HCT116 (cell line): ENCODE data around the gene EOMES.

Experiments
- CBX3 ChIP-seq: IDR thresholded peaks from 2 replicates; pipeline ENCODE4 v1.6.1; 2012; ENCODE audit warnings: low read depth
- CEBPB ChIP-seq: IDR thresholded peaks from 2 replicates; pipeline ENCODE4 v1.6.1; 2012; ENCODE audit warnings: low read depth
- EZH2 ChIP-seq: fragments of 200-600 bp; sonication (generic); IDR thresholded peaks from 2 replicates; pipeline ENCODE4 v1.6.1; 2017; ENCODE audit warnings: antibody characterized with exemption, mixed run types
- JUND ChIP-seq: IDR thresholded peaks from 2 replicates; pipeline ENCODE4 v1.6.1; 2012
- POLR2A ChIP-seq: IDR thresholded peaks from 2 replicates; pipeline ENCODE4 v1.7.0; 2011; ENCODE audit warnings: borderline replicate concordance; ENCODE audit not compliant: insufficient read depth, insufficient read length; ENCODE audit errors: extremely low read depth
- POLR2AphosphoS5 ChIP-seq: IDR thresholded peaks from 2 replicates; pipeline ENCODE4 v1.6.1; 2011; ENCODE audit warnings: mild to moderate bottlenecking, low read depth, low read length, moderate library complexity
- SIN3A ChIP-seq: IDR thresholded peaks from 2 replicates; pipeline ENCODE4 v1.6.1; 2012; ENCODE audit warnings: low read depth
- SP1 ChIP-seq: IDR thresholded peaks from 2 replicates; pipeline ENCODE4 v1.6.1; 2012; ENCODE audit warnings: low read depth
- YY1 ChIP-seq: IDR thresholded peaks from 2 replicates; pipeline ENCODE4 v1.6.1; 2011; ENCODE audit warnings: low read length, low read depth, moderate library complexity, mild to moderate bottlenecking; ENCODE audit not compliant: insufficient replicate concordance; ENCODE audit errors: extremely low read depth
- ZFX ChIP-seq: fragments of 450-650 bp; IDR thresholded peaks from 2 replicates; pipeline ENCODE4 v1.6.1; 2017
- TF ChIP-seq, protein P1 (sequence below), 3 experiments: fragments of 200-600 bp in 1 of 3; sonication (generic) in 1 of 3; IDR thresholded peaks in 2 of 3; conservative IDR thresholded peaks in 1 of 3; 2 replicates each; pipeline ENCODE4 v1.5.1; 2012 to 2017; ENCODE audit warnings: low read depth in 2 of 3, low read length in 2 of 3, antibody characterized with exemption in 1 of 3, borderline replicate concordance in 1 of 3, control low read depth in 1 of 3, mild to moderate bottlenecking in 1 of 3, mixed read lengths in 1 of 3, mixed run types in 1 of 3, moderate library complexity in 1 of 3; ENCODE audit not compliant: insufficient read depth in 1 of 3
- TF ChIP-seq, protein P2 (sequence below): IDR thresholded peaks from 2 replicates; pipeline ENCODE4 v1.6.1; 2011; ENCODE audit warnings: mild to moderate bottlenecking, low read length, moderate library complexity; ENCODE audit not compliant: insufficient replicate concordance; ENCODE audit errors: extremely low read depth
- TF ChIP-seq, protein P3 (sequence below): IDR thresholded peaks from 2 replicates; pipeline ENCODE4 v1.6.1; 2012; ENCODE audit warnings: low read depth

DNA sequence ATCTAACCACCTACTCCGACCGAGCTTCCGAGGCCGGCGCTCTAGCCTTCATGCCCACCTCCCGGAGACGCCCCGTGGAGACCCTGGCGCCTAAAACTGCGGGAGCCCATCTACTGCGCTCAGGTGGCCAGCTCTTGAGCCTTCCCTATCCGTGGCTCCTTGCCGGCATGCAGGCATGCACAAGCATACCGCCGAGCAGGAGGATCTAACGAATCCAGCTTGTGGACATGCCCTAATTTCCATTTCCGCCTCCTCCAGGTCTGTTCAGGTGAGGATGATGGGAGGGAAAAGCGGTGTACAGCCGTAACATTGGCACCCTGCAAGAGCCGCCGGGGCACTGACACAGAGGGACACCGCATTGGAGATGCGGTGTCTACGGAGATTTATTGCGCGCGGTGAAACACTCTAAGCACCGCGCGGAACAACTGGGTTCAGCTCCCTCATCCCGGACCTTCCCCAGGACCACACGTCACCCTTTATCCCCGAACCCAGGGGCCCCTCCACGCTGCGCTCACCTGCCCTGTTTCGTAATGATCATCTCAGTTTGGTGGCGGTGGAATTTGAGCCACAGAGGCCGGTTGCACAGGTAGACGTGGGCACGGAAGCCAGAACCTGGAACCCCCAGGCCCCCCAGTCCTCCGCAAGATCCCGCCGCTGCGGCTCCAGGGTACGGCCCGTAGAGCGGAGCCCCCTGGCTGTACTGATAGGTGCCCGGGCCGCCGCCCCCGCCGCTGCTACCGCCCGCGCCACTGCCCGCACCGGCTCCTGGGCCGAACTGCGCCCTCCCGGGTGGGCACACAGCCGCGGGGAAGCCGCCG, 1.0 kb downstream of the EOMES start:
- TF ChIP-seq, protein P1, sequence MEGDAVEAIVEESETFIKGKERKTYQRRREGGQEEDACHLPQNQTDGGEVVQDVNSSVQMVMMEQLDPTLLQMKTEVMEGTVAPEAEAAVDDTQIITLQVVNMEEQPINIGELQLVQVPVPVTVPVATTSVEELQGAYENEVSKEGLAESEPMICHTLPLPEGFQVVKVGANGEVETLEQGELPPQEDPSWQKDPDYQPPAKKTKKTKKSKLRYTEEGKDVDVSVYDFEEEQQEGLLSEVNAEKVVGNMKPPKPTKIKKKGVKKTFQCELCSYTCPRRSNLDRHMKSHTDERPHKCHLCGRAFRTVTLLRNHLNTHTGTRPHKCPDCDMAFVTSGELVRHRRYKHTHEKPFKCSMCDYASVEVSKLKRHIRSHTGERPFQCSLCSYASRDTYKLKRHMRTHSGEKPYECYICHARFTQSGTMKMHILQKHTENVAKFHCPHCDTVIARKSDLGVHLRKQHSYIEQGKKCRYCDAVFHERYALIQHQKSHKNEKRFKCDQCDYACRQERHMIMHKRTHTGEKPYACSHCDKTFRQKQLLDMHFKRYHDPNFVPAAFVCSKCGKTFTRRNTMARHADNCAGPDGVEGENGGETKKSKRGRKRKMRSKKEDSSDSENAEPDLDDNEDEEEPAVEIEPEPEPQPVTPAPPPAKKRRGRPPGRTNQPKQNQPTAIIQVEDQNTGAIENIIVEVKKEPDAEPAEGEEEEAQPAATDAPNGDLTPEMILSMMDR (IDR thresholded peaks at IDR 0.05 in 2 of 3, conservative IDR thresholded peaks at IDR 0.05 in 1 of 3; ENCODE audit: borderline replicate concordance in 1 of 3, insufficient read depth in 1 of 3, low read depth in 2 of 3, low read length in 2 of 3): peak in 1 of 3 experiments; percentile 63; a peak in 2 of 6 replicates
- TF ChIP-seq POLR2AphosphoS5: no peak
- no peak for TF ChIP-seq YY1
- TF ChIP-seq CBX3: no peak
- TF ChIP-seq ZFX: peak; percentile 29; the same call in 1 of the 2 replicates
- TF ChIP-seq POLR2A: no peak
- no peak for TF ChIP-seq JUND
- TF ChIP-seq CEBPB: no peak
- TF ChIP-seq EZH2: no peak
- no peak for TF ChIP-seq SIN3A
- TF ChIP-seq, protein P2, sequence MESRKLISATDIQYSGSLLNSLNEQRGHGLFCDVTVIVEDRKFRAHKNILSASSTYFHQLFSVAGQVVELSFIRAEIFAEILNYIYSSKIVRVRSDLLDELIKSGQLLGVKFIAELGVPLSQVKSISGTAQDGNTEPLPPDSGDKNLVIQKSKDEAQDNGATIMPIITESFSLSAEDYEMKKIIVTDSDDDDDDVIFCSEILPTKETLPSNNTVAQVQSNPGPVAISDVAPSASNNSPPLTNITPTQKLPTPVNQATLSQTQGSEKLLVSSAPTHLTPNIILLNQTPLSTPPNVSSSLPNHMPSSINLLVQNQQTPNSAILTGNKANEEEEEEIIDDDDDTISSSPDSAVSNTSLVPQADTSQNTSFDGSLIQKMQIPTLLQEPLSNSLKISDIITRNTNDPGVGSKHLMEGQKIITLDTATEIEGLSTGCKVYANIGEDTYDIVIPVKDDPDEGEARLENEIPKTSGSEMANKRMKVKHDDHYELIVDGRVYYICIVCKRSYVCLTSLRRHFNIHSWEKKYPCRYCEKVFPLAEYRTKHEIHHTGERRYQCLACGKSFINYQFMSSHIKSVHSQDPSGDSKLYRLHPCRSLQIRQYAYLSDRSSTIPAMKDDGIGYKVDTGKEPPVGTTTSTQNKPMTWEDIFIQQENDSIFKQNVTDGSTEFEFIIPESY: no peak
- no peak for TF ChIP-seq SP1
- TF ChIP-seq, protein P3, sequence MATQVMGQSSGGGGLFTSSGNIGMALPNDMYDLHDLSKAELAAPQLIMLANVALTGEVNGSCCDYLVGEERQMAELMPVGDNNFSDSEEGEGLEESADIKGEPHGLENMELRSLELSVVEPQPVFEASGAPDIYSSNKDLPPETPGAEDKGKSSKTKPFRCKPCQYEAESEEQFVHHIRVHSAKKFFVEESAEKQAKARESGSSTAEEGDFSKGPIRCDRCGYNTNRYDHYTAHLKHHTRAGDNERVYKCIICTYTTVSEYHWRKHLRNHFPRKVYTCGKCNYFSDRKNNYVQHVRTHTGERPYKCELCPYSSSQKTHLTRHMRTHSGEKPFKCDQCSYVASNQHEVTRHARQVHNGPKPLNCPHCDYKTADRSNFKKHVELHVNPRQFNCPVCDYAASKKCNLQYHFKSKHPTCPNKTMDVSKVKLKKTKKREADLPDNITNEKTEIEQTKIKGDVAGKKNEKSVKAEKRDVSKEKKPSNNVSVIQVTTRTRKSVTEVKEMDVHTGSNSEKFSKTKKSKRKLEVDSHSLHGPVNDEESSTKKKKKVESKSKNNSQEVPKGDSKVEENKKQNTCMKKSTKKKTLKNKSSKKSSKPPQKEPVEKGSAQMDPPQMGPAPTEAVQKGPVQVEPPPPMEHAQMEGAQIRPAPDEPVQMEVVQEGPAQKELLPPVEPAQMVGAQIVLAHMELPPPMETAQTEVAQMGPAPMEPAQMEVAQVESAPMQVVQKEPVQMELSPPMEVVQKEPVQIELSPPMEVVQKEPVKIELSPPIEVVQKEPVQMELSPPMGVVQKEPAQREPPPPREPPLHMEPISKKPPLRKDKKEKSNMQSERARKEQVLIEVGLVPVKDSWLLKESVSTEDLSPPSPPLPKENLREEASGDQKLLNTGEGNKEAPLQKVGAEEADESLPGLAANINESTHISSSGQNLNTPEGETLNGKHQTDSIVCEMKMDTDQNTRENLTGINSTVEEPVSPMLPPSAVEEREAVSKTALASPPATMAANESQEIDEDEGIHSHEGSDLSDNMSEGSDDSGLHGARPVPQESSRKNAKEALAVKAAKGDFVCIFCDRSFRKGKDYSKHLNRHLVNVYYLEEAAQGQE: no peak
